Measurements from ENCODE around the gene EGF.
"Not testable (repeated sequence)": the region's sequence is repeated elsewhere in the genome, so short reads cannot be mapped to it uniquely, and the experiment has no call there.

Gene EGF

GRCh38 chr4:110034026-110034393 is 121.3 kb downstream of the EGF start:
- H3K9ac ChIP-seq (ENCODE audit: low read depth, low read length, poor library complexity) = no peak overlapping the region
- H2BK15ac ChIP-seq (ENCODE audit: low read length) = no peak overlapping the region
- no peaks in the 10 kb centered on the region for H3K36me3 ChIP-seq (replicated peaks in 1 of 2; ENCODE audit: control insufficient read depth in 2 of 2, insufficient read depth in 2 of 2, low read length in 2 of 2)
- H3K18ac ChIP-seq (ENCODE audit: low read length) = no peak overlapping the region
- H4K91ac ChIP-seq (ENCODE audit: low read depth, low read length, poor library complexity) = no peak overlapping the region
- H2BK5ac ChIP-seq (ENCODE audit: low read length) = no peak overlapping the region
- H3K4me3 ChIP-seq (ENCODE audit: low read length in 2 of 2) = no peak overlapping the region
- H3K4me2 ChIP-seq (ENCODE audit: insufficient read depth, low read length, poor library complexity, severe bottlenecking) = no peak overlapping the region
- no peaks in the 10 kb centered on the region for H3K4me1 ChIP-seq (ENCODE audit: control insufficient read depth in 2 of 2, insufficient read depth in 1 of 2, low read depth in 1 of 2, low read length in 2 of 2)
- H3K23ac ChIP-seq (ENCODE audit: low read depth, low read length, poor library complexity) = no peak overlapping the region
- H4K8ac ChIP-seq (ENCODE audit: low read depth, low read length) = no peak overlapping the region
- no peaks in the 10 kb centered on the region for H3K27me3 ChIP-seq (ENCODE audit: control insufficient read depth in 3 of 3, insufficient read depth in 3 of 3, low read depth in 1 of 3, low read length in 3 of 3)
- no peaks in the 10 kb centered on the region for H3K79me1 ChIP-seq (ENCODE audit: low read depth, low read length)
- H2BK12ac ChIP-seq (ENCODE audit: low read length) = no peak overlapping the region
- H3K9me3 ChIP-seq (replicated peaks in 1 of 2; ENCODE audit: control insufficient read depth in 2 of 2, insufficient read depth in 1 of 2, low read depth in 1 of 2, low read length in 2 of 2) = peaks cover 0 to 3% of the 10 kb centered on the region in 2 donors
- no CpG with 5 or more reads among the region's 3 CpGs for WGBS, 2 donors (ENCODE audit: extremely low coverage in 2 of 2, insufficient read length in 2 of 2, insufficient replicate concordance in 1 of 2)
- H3K27ac ChIP-seq (replicated peaks; ENCODE audit: low read length) = no peak overlapping the region
- DNase-seq (ENCODE audit: low spot score) = no peak
- H3K4ac ChIP-seq (ENCODE audit: low read length) = no peak overlapping the region
- H2AK5ac ChIP-seq (ENCODE audit: low read depth, low read length) = no peak overlapping the region
- no peak overlapping the region for H2BK120ac ChIP-seq (ENCODE audit: low read depth, low read length)
- H3K14ac ChIP-seq (ENCODE audit: low read length) = no peak overlapping the region
- H2AFZ ChIP-seq (ENCODE audit: low read length) = no peak overlapping the region

DNA sequence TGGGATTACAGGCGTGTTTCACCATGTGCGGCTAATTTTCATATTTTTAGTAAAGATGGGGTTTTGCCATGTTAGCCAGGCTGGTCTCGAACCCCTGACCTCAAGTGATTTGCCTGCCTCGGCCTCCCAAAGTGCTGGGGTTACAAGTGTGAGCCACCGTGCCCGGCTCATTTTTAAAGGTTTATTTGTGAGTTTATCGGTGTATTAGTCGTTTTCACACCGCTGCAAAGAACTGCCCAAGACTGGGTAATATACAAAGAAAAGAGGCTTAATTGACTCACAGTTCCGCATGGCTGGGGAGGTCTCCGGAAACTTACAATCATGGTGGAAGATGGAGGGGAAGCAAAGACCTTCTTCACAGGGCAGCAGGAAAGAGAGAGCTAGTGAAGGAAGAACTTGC is 126.5 kb downstream of the EGF start:
- H3K4me2 ChIP-seq (ENCODE audit: insufficient read depth, low read length, poor library complexity, severe bottlenecking); H3K14ac ChIP-seq (ENCODE audit: low read length); H3K79me1 ChIP-seq (ENCODE audit: low read depth, low read length); H2BK15ac ChIP-seq (ENCODE audit: low read length); H3K27ac ChIP-seq (replicated peaks; ENCODE audit: low read length); H2AFZ ChIP-seq (ENCODE audit: low read length); H4K91ac ChIP-seq (ENCODE audit: low read depth, low read length, poor library complexity); H3K4ac ChIP-seq (ENCODE audit: low read length); H3K9me3 ChIP-seq (replicated peaks in 1 of 2; ENCODE audit: control insufficient read depth in 2 of 2, insufficient read depth in 1 of 2, low read depth in 1 of 2, low read length in 2 of 2); H4K8ac ChIP-seq (ENCODE audit: low read depth, low read length); DNase-seq (ENCODE audit: low spot score); H2AK5ac ChIP-seq (ENCODE audit: low read depth, low read length); H2BK12ac ChIP-seq (ENCODE audit: low read length); H3K36me3 ChIP-seq (replicated peaks in 1 of 2; ENCODE audit: control insufficient read depth in 2 of 2, insufficient read depth in 2 of 2, low read length in 2 of 2); H3K9ac ChIP-seq (ENCODE audit: low read depth, low read length, poor library complexity); H3K23ac ChIP-seq (ENCODE audit: low read depth, low read length, poor library complexity); H3K27me3 ChIP-seq (ENCODE audit: control insufficient read depth in 3 of 3, insufficient read depth in 3 of 3, low read depth in 1 of 3, low read length in 3 of 3); H3K4me1 ChIP-seq (ENCODE audit: control insufficient read depth in 2 of 2, insufficient read depth in 1 of 2, low read depth in 1 of 2, low read length in 2 of 2); H3K4me3 ChIP-seq (ENCODE audit: low read length in 2 of 2); H3K18ac ChIP-seq (ENCODE audit: low read length); H2BK120ac ChIP-seq (ENCODE audit: low read depth, low read length); H2BK5ac ChIP-seq (ENCODE audit: low read length): not testable (repeated sequence)
- no CpG with 5 or more reads among the region's 11 CpGs for WGBS, 2 donors (ENCODE audit: extremely low coverage in 2 of 2, insufficient read length in 2 of 2, insufficient replicate concordance in 1 of 2)

DNA sequence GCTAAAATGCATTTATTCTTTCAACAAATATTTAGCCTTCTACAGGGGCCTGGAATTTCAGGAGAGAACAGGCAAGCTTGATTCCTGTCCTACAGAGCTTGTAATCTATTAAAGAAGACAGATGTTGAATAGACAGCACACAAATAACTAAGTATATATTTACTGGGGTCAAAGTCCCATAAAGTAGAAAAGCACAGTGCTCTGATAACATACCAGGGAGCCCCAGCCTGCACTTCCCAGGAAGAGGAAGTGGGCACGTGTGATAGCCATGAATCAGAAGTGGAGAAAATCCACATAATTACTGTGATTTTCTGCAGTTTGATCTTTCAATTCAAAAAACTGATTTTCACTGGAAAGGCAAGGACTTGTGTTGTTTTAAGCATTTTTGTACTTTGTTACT is 129.1 kb downstream of the EGF start:
- no CpG with 5 or more reads among the region's 1 CpG for WGBS, 2 donors (ENCODE audit: extremely low coverage in 2 of 2, insufficient read length in 2 of 2, insufficient replicate concordance in 1 of 2)

GRCh38 chr4:110042545-110043517 is 130.1 kb downstream of the EGF start:
- no peak overlapping the region for H2AFZ ChIP-seq (ENCODE audit: low read length)
- H3K27me3 ChIP-seq (ENCODE audit: control insufficient read depth in 3 of 3, insufficient read depth in 3 of 3, low read depth in 1 of 3, low read length in 3 of 3) = no peaks in the 10 kb centered on the region
- H3K4me1 ChIP-seq (ENCODE audit: control insufficient read depth in 2 of 2, insufficient read depth in 1 of 2, low read depth in 1 of 2, low read length in 2 of 2) = peaks cover 7 to 8% of the 10 kb centered on the region in 2 donors
- no peak overlapping the region for H2AK5ac ChIP-seq (ENCODE audit: low read depth, low read length)
- H4K8ac ChIP-seq (ENCODE audit: low read depth, low read length) = no peak overlapping the region
- H3K36me3 ChIP-seq (replicated peaks in 1 of 2; ENCODE audit: control insufficient read depth in 2 of 2, insufficient read depth in 2 of 2, low read length in 2 of 2) = peaks cover 0 to 20% of the 10 kb centered on the region in 2 donors
- no peak overlapping the region for H2BK120ac ChIP-seq (ENCODE audit: low read depth, low read length)
- H3K14ac ChIP-seq (ENCODE audit: low read length) = no peak overlapping the region
- H3K18ac ChIP-seq (ENCODE audit: low read length) = no peak overlapping the region
- WGBS, 2 donors (ENCODE audit: extremely low coverage in 2 of 2, insufficient read length in 2 of 2, insufficient replicate concordance in 1 of 2) = no CpG with 5 or more reads among the region's 13 CpGs
- H3K4ac ChIP-seq (ENCODE audit: low read length) = no peak overlapping the region
- no peak overlapping the region for H2BK12ac ChIP-seq (ENCODE audit: low read length)
- no peak overlapping the region for H3K4me3 ChIP-seq (ENCODE audit: low read length in 2 of 2)
- no peak overlapping the region for H3K23ac ChIP-seq (ENCODE audit: low read depth, low read length, poor library complexity)
- no peak overlapping the region for H2BK5ac ChIP-seq (ENCODE audit: low read length)
- no peak overlapping the region for H2BK15ac ChIP-seq (ENCODE audit: low read length)
- no peak overlapping the region for H4K91ac ChIP-seq (ENCODE audit: low read depth, low read length, poor library complexity)
- H3K9ac ChIP-seq (ENCODE audit: low read depth, low read length, poor library complexity) = no peak overlapping the region
- DNase-seq (ENCODE audit: low spot score) = no peak
- no peak overlapping the region for H3K4me2 ChIP-seq (ENCODE audit: insufficient read depth, low read length, poor library complexity, severe bottlenecking)
- H3K27ac ChIP-seq (replicated peaks; ENCODE audit: low read length) = no peak overlapping the region
- H3K79me1 ChIP-seq (ENCODE audit: low read depth, low read length) = no peaks in the 10 kb centered on the region
- H3K9me3 ChIP-seq (replicated peaks in 1 of 2; ENCODE audit: control insufficient read depth in 2 of 2, insufficient read depth in 1 of 2, low read depth in 1 of 2, low read length in 2 of 2) = no peaks in the 10 kb centered on the region

More for the DNA sequence above, 129.1 kb downstream of the EGF start:
- Histone ChIP-seq H3K4ac (ENCODE audit: low read length) (no peak overlapping the region), H2AFZ (ENCODE audit: low read length) (no peak overlapping the region), H2BK120ac (ENCODE audit: low read depth, low read length) (no peak overlapping the region), H3K14ac (ENCODE audit: low read length) (no peak overlapping the region), H3K9me3 (replicated peaks in 1 of 2; ENCODE audit: control insufficient read depth in 2 of 2, insufficient read depth in 1 of 2, low read depth in 1 of 2, low read length in 2 of 2) (no peaks in the 10 kb centered on the region), H2AK5ac (ENCODE audit: low read depth, low read length) (no peak overlapping the region), H2BK5ac (ENCODE audit: low read length) (no peak overlapping the region), H2BK12ac (ENCODE audit: low read length) (no peak overlapping the region), H3K4me1 (ENCODE audit: control insufficient read depth in 2 of 2, insufficient read depth in 1 of 2, low read depth in 1 of 2, low read length in 2 of 2) (peaks cover 7 to 8% of the 10 kb centered on the region in 2 donors), H3K23ac (ENCODE audit: low read depth, low read length, poor library complexity) (no peak overlapping the region), H3K4me3 (ENCODE audit: low read length in 2 of 2) (no peak overlapping the region), H3K18ac (ENCODE audit: low read length) (no peak overlapping the region), H3K27ac (replicated peaks; ENCODE audit: low read length) (no peak overlapping the region), H3K79me1 (ENCODE audit: low read depth, low read length) (no peaks in the 10 kb centered on the region), H3K36me3 (replicated peaks in 1 of 2; ENCODE audit: control insufficient read depth in 2 of 2, insufficient read depth in 2 of 2, low read length in 2 of 2) (peaks cover 0 to 12% of the 10 kb centered on the region in 2 donors), H3K27me3 (ENCODE audit: control insufficient read depth in 3 of 3, insufficient read depth in 3 of 3, low read depth in 1 of 3, low read length in 3 of 3) (no peaks in the 10 kb centered on the region), H4K8ac (ENCODE audit: low read depth, low read length) (no peak overlapping the region), H2BK15ac (ENCODE audit: low read length) (no peak overlapping the region), H3K9ac (ENCODE audit: low read depth, low read length, poor library complexity) (no peak overlapping the region), H4K91ac (ENCODE audit: low read depth, low read length, poor library complexity) (no peak overlapping the region), H3K4me2 (ENCODE audit: insufficient read depth, low read length, poor library complexity, severe bottlenecking) (no peak overlapping the region)
- no peak for DNase-seq (ENCODE audit: low spot score)
